Measurements from ENCODE around the gene THADA.

Gene THADA

GRCh38 chr2:43355399-43355798 lies 240.4 kb downstream of the THADA start:
- DNase-seq (ENCODE audit: low read depth), result no peak

GRCh38 chr2:43349904-43350303 lies 245.9 kb downstream of the THADA start:
- no peak for DNase-seq (ENCODE audit: low read depth)

- DNase-seq (ENCODE audit: low read depth), result no peak
Measured at GRCh38 chr2:43348908-43349661, 246.8 kb downstream of the THADA start.

- DNase-seq (ENCODE audit: low read depth), result no peak
Measured at GRCh38 chr2:43347746-43348145, 248.1 kb downstream of the THADA start.

GRCh38 chr2:43346602-43347567 lies 249.0 kb downstream of the THADA start:
- DNase-seq (ENCODE audit: low read depth), result no peak

GRCh38 chr2:43345872-43346271 lies 250.0 kb downstream of the THADA start:
- DNase-seq (ENCODE audit: low read depth), result no peak

GRCh38 chr2:43345391-43345813 lies 250.4 kb downstream of the THADA start:
- peak; percentile 25 for DNase-seq (ENCODE audit: low read depth)

GRCh38 chr2:43344868-43345373 lies 250.9 kb downstream of the THADA start:
- no peak for DNase-seq (ENCODE audit: low read depth)

- DNase-seq (ENCODE audit: low read depth), result peak; percentile 96
Measured at GRCh38 chr2:43343573-43344304, 252.1 kb downstream of the THADA start.

GRCh38 chr2:43341959-43342757 lies 253.7 kb downstream of the THADA start:
- DNase-seq (ENCODE audit: low read depth), result no peak

GRCh38 chr2:43340945-43341356 lies 254.9 kb downstream of the THADA start:
- peak; percentile 72 for DNase-seq (ENCODE audit: low read depth)

- DNase-seq (ENCODE audit: low read depth), result peak; percentile 74
Measured at GRCh38 chr2:43340066-43340465, 255.8 kb downstream of the THADA start.

- DNase-seq (ENCODE audit: low read depth), result peak; percentile 73
Measured at GRCh38 chr2:43333656-43334144, 262.1 kb downstream of the THADA start.

- no peak for DNase-seq (ENCODE audit: low read depth)
Measured at GRCh38 chr2:43333101-43333655, 262.7 kb downstream of the THADA start.

- no peak for DNase-seq (ENCODE audit: low read depth)
Measured at GRCh38 chr2:43332653-43333052, 263.2 kb downstream of the THADA start.

- DNase-seq (ENCODE audit: low read depth), result peak; percentile 69
Measured at GRCh38 chr2:43331422-43331821, 264.4 kb downstream of the THADA start.

- no peak for DNase-seq (ENCODE audit: low read depth)
Measured at GRCh38 chr2:43329637-43330036, 266.2 kb downstream of the THADA start.

GRCh38 chr2:43328832-43329231 lies 267.0 kb downstream of the THADA start:
- DNase-seq (ENCODE audit: low read depth), result no peak

- no peak for DNase-seq (ENCODE audit: low read depth)
Measured at GRCh38 chr2:43328133-43328532, 267.7 kb downstream of the THADA start.

- no peak for DNase-seq (ENCODE audit: low read depth)
Measured at GRCh38 chr2:43327119-43327518, 268.7 kb downstream of the THADA start.

All from iris pigment epithelial cell (primary cell).